Naive B cell (primary cell): ENCODE results near the gene METTL2B. TPM values are rescaled to one million over a fixed set of nuclear protein-coding genes. Genes with fewer than 3 reads are reported as not detected.
"Not testable (repeated sequence)": the region's sequence is repeated elsewhere in the genome, so short reads cannot be mapped to it uniquely, and the experiment has no call there.

ENCODE experiments used
- ATAC-seq, 2 donors: fragments of 150-1000 bp; cut with Tn5 transposase; 2 replicates each; pipeline ENCODE4 v1.10.0; 2021; ENCODE audit warnings: low read depth in 2 of 2, mild to moderate bottlenecking in 2 of 2, moderate library complexity in 2 of 2
- DNase-seq: peaks from one replicate; pipeline ENCODE4 v3.0.0; 2022
- H3K27ac Mint-ChIP-seq, 6 donors: one replicate each; pipeline ENCODE4 v1.8.0; 2020 to 2022; ENCODE audit warnings: mild to moderate bottlenecking in 6 of 6, mixed read lengths in 6 of 6, moderate library complexity in 5 of 6, inconsistent platforms in 2 of 6
- H3K27me3 Mint-ChIP-seq, 3 donors: one replicate each; pipeline ENCODE4 v1.8.0; 2021 to 2022; ENCODE audit warnings: mixed read lengths in 3 of 3, mild to moderate bottlenecking in 1 of 3
- H3K36me3 Mint-ChIP-seq, 2 donors: one replicate each; pipeline ENCODE4 v1.8.0; 2020 to 2022; ENCODE audit warnings: mixed read lengths in 2 of 2, inconsistent platforms in 1 of 2, mild to moderate bottlenecking in 1 of 2
- H3K4me1 Mint-ChIP-seq, 3 donors: one replicate each; pipeline ENCODE4 v1.8.0; 2020 to 2022; ENCODE audit warnings: mixed read lengths in 3 of 3, inconsistent platforms in 1 of 3, mild to moderate bottlenecking in 1 of 3, moderate library complexity in 1 of 3
- H3K4me3 Mint-ChIP-seq, 8 donors: one replicate each; pipeline ENCODE4 v1.8.0; 2020 to 2022; ENCODE audit warnings: mild to moderate bottlenecking in 8 of 8, mixed read lengths in 8 of 8, moderate library complexity in 8 of 8, inconsistent platforms in 2 of 8
- H3K9me3 Mint-ChIP-seq, 7 donors: one replicate each; pipeline ENCODE4 v1.8.0; 2020 to 2022; ENCODE audit warnings: mixed read lengths in 7 of 7, mild to moderate bottlenecking in 5 of 7, inconsistent platforms in 2 of 7, moderate library complexity in 1 of 7
- polyA plus RNA-seq, 6 donors: library from polyadenylated mRNA; unstranded; fragments of 300-500 nt; fragmentation: Illumina TruSeq; gene quantifications; one replicate each; pipeline ENCODE4 v1.2.3, GENCODE V29; 2021; ENCODE audit warnings: low read depth in 6 of 6

METTL2B gene
- polyA plus RNA-seq, 6 donors from 2014 or later: 7.8 to 25.4 (median 13.2) TPM

DNA sequence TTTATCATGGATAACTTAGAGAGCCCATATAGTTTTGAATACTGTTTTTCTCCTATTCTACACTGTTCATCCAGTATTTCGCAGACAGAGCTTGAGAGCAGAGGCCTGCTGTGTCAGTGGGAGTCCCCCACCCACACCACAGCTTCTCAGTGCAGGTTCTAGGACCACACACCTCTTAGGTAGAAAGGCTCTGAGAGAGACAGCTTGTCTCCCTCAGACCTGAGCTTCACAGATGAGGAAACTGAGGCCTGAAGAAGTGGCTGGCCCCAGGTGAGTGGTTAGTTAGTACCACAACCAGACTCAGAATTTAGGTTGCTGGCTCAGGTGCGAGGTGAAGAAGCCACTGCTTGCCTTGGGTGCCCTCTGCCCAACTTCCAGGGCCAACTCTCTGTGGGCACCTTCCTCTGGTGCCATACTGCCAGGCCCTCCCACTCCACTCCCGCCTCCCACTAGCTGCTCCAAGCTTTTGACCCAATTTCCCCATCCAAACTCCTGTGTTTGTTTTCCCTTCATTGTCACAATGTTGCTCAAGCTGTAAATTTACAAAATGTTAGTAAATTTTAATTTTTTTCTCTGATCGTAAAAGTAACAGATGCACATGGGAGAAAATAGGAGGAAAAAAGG, 28.5 kb upstream of the METTL2B start:
- Mint-ChIP-seq H3K4me1 (peaks cover 6 to 9% (median 6%) of the 10 kb centered on the region in 3 donors), H3K27me3 (no peaks in the 10 kb centered on the region), H3K9me3 (no peaks in the 10 kb centered on the region), H3K36me3 (no peaks in the 10 kb centered on the region), H3K4me3 (no peak overlapping the region), H3K27ac (peak overlapping the region in 1 of 6 donors; percentile 59)
- ATAC-seq: no peak
- DNase-seq: no peak

DNA sequence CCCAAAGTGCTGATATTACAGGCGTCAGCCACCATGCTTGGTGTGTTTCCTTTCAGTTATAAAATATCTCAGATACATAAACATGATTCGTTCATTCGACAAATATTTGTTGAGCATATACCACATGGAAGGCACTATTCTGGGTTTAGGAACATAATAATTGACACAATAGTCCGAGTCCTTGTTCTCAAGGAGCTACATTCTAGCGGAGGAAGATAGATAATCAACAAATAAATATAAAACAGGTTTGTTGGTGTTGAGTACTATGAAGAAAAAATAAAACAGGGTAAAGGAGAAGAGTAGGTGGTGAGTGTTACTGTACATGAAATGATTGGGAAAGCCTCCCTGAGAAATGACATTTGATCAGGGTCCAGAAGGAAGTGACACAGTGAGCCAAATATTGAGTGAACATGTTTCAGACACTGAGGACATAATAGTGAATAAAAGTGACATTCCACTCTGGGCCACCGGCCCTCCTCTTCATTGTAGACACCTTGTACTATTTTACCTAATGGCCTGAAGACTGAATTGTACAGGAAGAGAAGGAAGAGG, 27.7 kb upstream of the METTL2B start:
- Mint-ChIP-seq H3K36me3 (no peaks in the 10 kb centered on the region), H3K27ac (peak overlapping the region in 1 of 6 donors; percentile 86), H3K27me3 (no peaks in the 10 kb centered on the region), H3K9me3 (no peaks in the 10 kb centered on the region), H3K4me1 (peaks cover 5 to 6% (median 6%) of the 10 kb centered on the region in 3 donors), H3K4me3 (no peak overlapping the region)
- ATAC-seq (no peak), DNase-seq (no peak)

DNA sequence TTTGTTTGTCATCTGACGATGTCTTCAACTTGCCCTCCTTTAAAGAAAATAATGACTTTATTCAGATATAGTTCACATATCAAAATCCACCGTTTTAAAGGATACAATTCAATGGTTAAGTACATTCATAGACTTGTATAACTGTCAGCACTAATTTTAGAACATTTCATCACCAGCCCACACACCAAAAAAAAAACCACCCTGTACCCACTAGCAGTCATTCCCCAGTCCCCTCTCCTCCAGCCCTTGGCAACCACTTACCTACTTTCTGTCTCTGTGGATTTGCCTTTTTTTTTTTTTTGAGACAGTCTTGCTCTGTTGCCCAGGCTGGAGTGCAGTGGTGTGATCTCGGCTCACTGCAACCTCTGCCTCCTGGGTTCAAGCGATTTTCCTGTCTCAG, 26.1 kb upstream of the METTL2B start:
- H3K4me3 Mint-ChIP-seq: no peak overlapping the region
- DNase-seq (no peak), ATAC-seq (peak; percentile 5 to 10)
- no peaks in the 10 kb centered on the region for H3K27me3 Mint-ChIP-seq
- H3K27ac Mint-ChIP-seq: peak overlapping the region in 2 of 6 donors; percentile 44 to 49
- H3K9me3 Mint-ChIP-seq: no peaks in the 10 kb centered on the region
- H3K36me3 Mint-ChIP-seq: no peaks in the 10 kb centered on the region
- peaks cover 0 to 9% (median 3%) of the 10 kb centered on the region in 3 donors for H3K4me1 Mint-ChIP-seq

DNA sequence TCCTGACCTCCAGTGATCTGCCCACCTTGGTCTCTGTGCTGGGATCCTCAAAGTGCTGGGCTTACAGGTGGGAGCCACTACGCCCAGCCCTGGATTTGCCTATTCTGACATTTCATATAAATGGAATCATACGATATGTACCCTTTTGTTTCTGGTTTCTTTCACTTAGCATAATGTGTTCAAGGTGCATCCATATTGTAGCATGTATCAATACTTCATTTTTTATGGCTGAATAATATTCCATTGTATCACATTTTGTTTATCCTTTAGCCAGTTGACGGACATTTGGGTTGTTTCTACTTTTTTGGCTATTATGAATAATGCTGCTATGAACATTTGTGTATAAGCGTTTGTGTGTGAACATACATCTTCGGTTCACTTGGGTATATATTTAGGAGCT, 25.6 kb upstream of the METTL2B start:
- ATAC-seq (no peak), DNase-seq (no peak)
- Mint-ChIP-seq H3K9me3 (no peaks in the 10 kb centered on the region), H3K4me1 (peaks cover under 1 to 10% (median 3%) of the 10 kb centered on the region in 3 donors), H3K27ac (no peak overlapping the region), H3K27me3 (no peaks in the 10 kb centered on the region), H3K4me3 (no peak overlapping the region), H3K36me3 (no peaks in the 10 kb centered on the region)

DNA sequence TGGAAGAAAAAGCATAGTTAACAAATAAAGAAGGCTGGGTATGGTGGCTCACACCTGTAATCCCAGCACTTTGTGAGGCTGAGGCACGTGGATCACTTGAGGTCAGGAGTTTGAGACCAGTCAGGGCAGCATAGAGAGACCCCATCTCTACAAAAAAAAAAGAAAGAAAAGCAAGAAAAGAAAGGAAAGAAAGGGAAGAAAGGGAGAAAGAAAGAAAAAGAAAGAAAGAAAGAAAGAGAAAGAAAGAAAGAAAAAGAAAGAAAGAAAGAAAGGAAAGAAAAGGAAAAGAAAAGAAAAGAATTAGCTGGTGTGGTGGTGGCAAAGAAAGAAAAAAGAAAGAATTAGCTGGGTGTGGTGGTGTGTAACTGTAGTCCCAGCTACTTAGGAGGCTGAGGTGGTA, 24.0 kb upstream of the METTL2B start:
- ATAC-seq (no peak), DNase-seq (no peak)
- Mint-ChIP-seq H3K4me1 (peaks cover 8 to 24% (median 17%) of the 10 kb centered on the region in 3 donors), H3K4me3 (peak overlapping the region in 3 of 8 donors; percentile 3 to 76 (median 66)), H3K27me3 (no peaks in the 10 kb centered on the region), H3K9me3 (no peaks in the 10 kb centered on the region), H3K27ac (peak overlapping the region in 1 of 6 donors; percentile 70), H3K36me3 (no peaks in the 10 kb centered on the region)

DNA sequence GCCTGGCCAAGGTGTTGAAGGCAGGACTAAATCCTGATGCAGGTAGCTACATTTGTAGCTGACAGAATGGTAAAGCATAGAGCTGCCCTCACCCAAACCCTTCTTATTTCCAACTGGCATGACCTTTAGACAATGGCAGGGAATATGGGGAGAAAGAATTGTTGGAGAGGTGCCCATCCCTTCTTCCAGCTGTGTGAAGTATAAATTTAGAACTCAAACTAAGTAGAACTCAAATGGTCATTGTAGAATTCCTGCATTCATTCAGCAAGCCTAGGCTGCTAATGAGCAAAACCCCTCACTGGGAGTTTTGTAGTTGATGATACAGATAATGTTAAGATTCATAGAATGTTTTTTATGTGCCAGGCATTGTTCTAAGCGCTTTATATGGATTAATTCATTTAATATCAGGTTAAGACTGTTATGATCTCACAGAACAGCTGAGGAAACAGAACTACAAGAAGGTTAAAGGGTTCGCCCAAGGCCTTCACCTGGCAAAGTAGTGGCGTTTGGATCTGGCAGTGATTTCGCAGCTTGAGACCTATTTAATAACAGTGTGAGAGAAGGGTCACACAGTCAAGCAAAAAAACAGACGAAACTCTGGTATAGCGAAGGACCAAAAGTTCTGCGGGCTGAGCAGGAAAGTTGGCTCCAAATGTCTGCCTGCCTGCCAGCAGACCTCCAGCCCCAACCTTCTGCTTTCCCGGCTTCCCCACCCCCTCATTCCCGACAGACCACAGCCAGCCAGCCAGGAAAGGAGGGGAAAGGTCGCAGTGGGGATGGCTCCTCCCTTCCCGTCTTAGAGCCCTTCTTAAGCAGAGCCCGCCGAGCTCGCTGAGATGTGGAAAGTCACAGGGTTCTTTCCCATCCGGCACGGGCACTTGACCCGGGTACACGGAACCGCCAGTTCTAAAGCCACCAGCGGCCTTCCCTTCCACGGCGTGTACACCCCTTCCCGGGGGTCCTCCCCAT, 22.4 kb upstream of the METTL2B start:
- H3K4me1 Mint-ChIP-seq: peaks cover 12 to 34% (median 23%) of the 10 kb centered on the region in 3 donors
- ATAC-seq (no peak), DNase-seq (no peak)
- H3K27ac Mint-ChIP-seq: peak overlapping the region in 5 of 6 donors; percentile 38 to 97 (median 81)
- no peaks in the 10 kb centered on the region for H3K27me3 Mint-ChIP-seq
- H3K4me3 Mint-ChIP-seq: peak overlapping the region in 7 of 8 donors; percentile 17 to 96 (median 43)
- H3K36me3 Mint-ChIP-seq: no peaks in the 10 kb centered on the region
- H3K9me3 Mint-ChIP-seq: no peaks in the 10 kb centered on the region

DNA sequence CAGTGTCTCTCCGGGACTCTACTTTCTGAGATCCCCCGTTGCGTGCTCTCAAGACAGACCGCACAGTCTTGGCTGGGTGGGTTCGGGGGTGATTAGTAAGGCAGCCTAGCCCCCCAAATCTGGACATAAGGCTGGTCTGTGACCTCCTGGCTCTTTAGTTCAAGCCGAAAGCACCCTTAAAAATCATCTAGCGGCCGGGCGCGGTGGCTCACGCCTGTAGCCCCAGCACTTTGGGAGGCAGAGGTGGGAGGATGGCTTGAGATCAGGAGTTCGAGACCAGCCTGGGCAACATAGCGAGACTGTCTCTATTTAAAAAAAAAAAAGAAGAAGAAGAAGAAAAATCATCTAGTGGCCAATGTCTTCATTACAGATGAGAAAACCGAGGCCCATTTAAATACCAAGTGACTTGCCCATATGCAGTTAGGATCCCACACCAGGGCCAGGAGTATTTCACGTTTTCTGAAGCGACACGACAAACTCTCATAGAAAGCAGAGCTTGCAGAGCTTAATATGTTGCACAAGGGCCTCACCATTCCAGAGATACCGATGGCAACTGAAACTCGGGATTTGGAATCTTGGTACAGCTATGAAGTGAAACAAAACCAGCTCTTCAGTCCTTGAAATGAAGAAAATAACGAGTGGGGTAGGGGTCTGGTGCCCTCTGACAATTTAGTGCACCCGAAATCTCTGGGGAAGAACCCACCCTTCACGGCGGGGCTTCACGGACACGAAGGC, 21.6 kb upstream of the METTL2B start:
- Mint-ChIP-seq H3K4me3 (peak overlapping the region; percentile 89 to 99 (median 95)), H3K27me3 (no peaks in the 10 kb centered on the region), H3K36me3 (no peaks in the 10 kb centered on the region), H3K27ac (peak overlapping the region; percentile 90 to 100 (median 98)), H3K4me1 (peaks cover 21 to 42% (median 31%) of the 10 kb centered on the region in 3 donors), H3K9me3 (no peaks in the 10 kb centered on the region)
- DNase-seq (no peak), ATAC-seq (no peak)

DNA sequence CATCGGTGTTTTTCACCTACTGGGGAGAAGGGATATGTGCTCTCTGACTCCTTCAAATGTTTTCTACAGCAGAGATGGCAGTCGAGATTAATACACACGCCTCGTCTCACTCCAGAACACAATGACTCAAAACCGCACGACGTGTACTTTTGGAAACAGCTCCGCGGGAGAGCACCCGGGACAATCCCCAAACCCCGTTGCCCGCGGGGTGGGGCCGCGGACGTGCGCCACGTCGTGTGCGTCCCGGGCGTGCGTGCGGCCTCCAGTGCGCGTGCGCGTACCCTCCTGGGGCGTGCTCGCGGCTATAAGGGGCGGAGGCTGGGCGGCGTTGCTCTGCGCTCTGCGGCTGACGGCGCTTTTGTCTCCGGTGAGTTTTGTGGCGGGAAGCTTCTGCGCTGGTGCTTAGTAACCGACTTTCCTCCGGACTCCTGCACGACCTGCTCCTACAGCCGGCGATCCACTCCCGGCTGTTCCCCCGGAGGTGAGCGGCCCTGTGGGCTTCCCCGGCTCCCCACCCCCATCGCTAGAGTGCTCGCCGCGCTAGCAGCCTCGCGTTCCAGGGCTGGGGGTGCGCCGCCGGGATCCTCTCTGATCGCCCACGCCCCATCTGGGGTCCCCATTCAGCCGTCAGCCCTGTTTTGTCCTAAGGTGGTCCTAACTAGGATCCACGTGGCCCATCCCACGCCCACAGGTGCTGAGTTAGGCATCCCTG, 20.8 kb upstream of the METTL2B start, which contains the start of gene HILPDA:
Gene HILPDA, plus strand, starts transcription at position 336 of the 712 bp plus-strand sequence. CDS start 1,391 bp downstream, outside the sequence.
- DNase-seq (peak; percentile 95), ATAC-seq (peak; percentile 89 to 90)
- Mint-ChIP-seq H3K4me3 (peak within 1 kb of the TSS; percentile 89 to 99 (median 95)), H3K9me3 (no peaks in the 10 kb centered on the region), H3K36me3 (no peaks in the 10 kb centered on the region), H3K4me1 (peaks cover 21 to 42% (median 31%) of the 10 kb centered on the region in 3 donors), H3K27ac (peak within 1 kb of the TSS; percentile 90 to 100 (median 98)), H3K27me3 (no peaks in the 10 kb centered on the region)

DNA sequence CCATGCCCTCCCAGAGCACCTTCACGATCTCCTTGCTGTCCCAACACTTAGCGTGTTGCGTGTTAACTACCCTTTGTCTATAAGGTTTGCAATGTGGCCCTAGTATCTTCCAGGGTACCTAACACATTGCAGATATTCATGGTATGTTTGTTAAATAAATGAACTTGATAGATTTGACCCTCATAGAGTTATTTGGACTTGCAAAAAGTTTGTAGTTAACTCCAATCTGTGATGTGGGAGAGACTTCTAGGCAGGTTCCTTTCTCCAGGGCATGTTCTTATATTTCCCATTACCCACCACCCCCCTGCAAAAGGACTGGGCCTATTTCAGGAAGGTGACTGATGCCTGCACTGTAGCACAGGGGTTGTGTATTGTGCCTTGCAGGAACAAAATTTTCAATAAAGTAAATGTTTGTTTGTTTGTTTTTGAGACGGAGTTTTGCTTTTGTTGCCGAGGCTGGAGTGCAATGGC, 20.3 kb upstream of the METTL2B start:
- H3K9me3 Mint-ChIP-seq: no peaks in the 10 kb centered on the region
- peak overlapping the region in 5 of 6 donors; percentile 80 to 96 (median 88) for H3K27ac Mint-ChIP-seq
- H3K36me3 Mint-ChIP-seq: no peaks in the 10 kb centered on the region
- H3K4me3 Mint-ChIP-seq: peak overlapping the region; percentile 89 to 99 (median 95)
- ATAC-seq (peak in 1 of 2 donors; percentile 0), DNase-seq (no peak)
- peaks cover 21 to 42% (median 31%) of the 10 kb centered on the region in 3 donors for H3K4me1 Mint-ChIP-seq
- H3K27me3 Mint-ChIP-seq: no peaks in the 10 kb centered on the region

DNA sequence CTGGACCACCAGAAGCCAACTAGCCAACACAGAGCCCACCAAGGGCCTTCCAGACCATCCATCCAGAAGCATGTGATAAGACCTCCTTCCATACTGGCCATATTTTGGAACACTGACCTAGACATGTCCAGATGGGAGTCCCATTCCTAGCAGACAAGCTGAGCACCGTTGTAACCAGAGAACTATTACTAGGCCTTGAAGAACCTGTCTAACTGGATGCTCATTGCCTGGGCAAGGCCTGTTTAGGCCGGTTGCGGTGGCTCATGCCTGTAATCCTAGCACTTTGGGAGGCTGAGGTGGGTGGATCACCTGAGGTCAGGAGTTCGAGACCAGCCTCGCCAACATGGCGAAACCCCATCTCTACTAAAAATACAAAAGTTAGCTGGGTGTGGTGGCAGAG, 19.2 kb upstream of the METTL2B start:
- H3K9me3 Mint-ChIP-seq, H3K36me3 Mint-ChIP-seq, ATAC-seq, DNase-seq, H3K27me3 Mint-ChIP-seq, H3K27ac Mint-ChIP-seq: not testable (repeated sequence)
- Mint-ChIP-seq H3K4me1 (peaks cover 21 to 42% (median 31%) of the 10 kb centered on the region in 3 donors), H3K4me3 (peak overlapping the region in 5 of 8 donors; percentile 89 to 96 (median 95))

DNA sequence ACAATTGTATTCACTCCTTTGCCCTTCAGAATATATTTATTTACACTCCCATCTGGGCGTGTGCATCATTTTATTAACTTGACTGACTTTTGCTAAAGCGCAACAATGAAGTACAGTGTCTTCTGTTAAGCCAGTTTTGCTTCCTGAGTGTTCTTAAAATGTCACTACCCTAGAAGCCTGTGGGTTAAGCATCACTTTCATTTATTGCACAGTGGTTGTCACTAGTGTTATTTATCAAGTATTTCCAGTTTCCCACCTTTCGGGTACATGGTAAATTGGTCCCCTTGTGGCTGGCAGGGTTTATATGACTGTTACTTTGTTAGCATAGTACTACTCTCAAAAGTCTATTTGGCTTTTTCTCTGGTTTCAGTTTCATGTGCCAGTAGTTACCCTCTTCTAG, 17.6 kb upstream of the METTL2B start:
- H3K36me3 Mint-ChIP-seq: no peaks in the 10 kb centered on the region
- DNase-seq: no peak
- no peaks in the 10 kb centered on the region for H3K27me3 Mint-ChIP-seq
- ATAC-seq: no peak
- H3K4me3 Mint-ChIP-seq: peak overlapping the region in 1 of 8 donors; percentile 60
- no peaks in the 10 kb centered on the region for H3K9me3 Mint-ChIP-seq
- peaks cover 21 to 44% (median 32%) of the 10 kb centered on the region in 3 donors for H3K4me1 Mint-ChIP-seq
- H3K27ac Mint-ChIP-seq: peak overlapping the region in 3 of 6 donors; percentile 20 to 92 (median 81)

DNA sequence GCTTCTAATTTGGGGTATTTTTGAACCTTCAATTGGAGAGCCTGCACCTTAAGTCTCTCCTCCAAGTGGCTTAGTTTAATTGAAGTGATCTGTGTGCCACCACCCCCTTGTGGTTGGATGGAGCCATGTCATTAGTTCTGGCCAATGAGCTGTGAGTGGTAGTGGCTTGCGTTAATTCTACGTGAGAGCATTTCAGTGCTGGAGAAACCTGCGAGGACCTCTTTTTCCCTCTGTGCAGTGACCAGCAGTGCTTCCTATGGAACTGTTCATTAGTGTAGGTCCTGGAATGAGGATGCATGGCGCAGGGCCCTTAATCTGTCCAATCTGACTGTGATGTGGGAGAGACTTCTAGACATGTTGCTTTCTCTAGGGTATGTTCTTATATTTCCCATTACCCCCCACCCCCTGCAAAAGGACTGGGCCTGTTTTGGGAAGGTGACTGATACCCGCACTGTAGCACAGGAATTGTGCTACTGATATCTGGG, 17.1 kb upstream of the METTL2B start:
- H3K4me3 Mint-ChIP-seq: peak overlapping the region in 2 of 8 donors; percentile 44 to 60

More for the DNA sequence above, 17.1 kb upstream of the METTL2B start:
- Mint-ChIP-seq H3K27ac (peak overlapping the region in 3 of 6 donors; percentile 35 to 91 (median 66)), H3K4me1 (peaks cover 21 to 44% (median 37%) of the 10 kb centered on the region in 3 donors), H3K36me3 (no peaks in the 10 kb centered on the region), H3K27me3 (no peaks in the 10 kb centered on the region), H3K9me3 (no peaks in the 10 kb centered on the region)
- peak; percentile 35 to 37 for ATAC-seq
- peak; percentile 68 for DNase-seq
